SK-N-SH (cell line): Measurements from ENCODE around the gene FGF4. TPM values are rescaled to one million over a fixed set of nuclear protein-coding genes. Genes with fewer than 3 reads are reported as not detected.
A peak's percentile ranks its signal among the peaks of the same experiment; 100 is the strongest.

Source experiments
- CTCF ChIA-PET: fragments of 300-600, 350-600 bp; formaldehyde crosslinking; extraction: SDS; loops from one replicate; lab custom pipeline; 2021; lab: Yijun Ruan, JAX
- POLR2A ChIA-PET: fragments of 350-600 bp; sonication (Branson Sonifier 250); formaldehyde crosslinking; extraction: SDS; loops from one replicate; lab custom pipeline; 2020; ENCODE audit warnings: antibody characterized with exemption, inconsistent platforms; lab: Yijun Ruan, JAX
- DNase-seq: peaks from one replicate; pipeline ENCODE4 v3.0.0; 2012
- H2AFZ ChIP-seq: fragments of 200-600 bp; sonication (generic); 2 replicates; pipeline ENCODE4 v1.8.1; 2016; ENCODE audit warnings: antibody characterized with exemption, mild to moderate bottlenecking, low read depth
- H3F3A ChIP-seq: fragments of 200-600 bp; sonication (generic); replicated peaks from 2 replicates; pipeline ENCODE3; 2016; ENCODE audit warnings: antibody characterized with exemption, mild to moderate bottlenecking; ENCODE audit not compliant: insufficient read depth
- H3K27ac ChIP-seq, 2 experiments: fragments of 200-500 bp in 1 of 2; fragments of 200-600 bp in 1 of 2; sonication (Bioruptor generic) in 1 of 2; sonication (generic), shearing (Covaris generic) in 1 of 2; 2 replicates each; pipeline versions ENCODE4 v1.5.1 to v1.6.1; 2014 to 2016; ENCODE audit warnings: low read depth in 2 of 2, inconsistent platforms in 1 of 2, low read length in 1 of 2, mild to moderate bottlenecking in 1 of 2, mixed read lengths in 1 of 2
- H3K27me3 ChIP-seq: fragments of 200-600 bp; sonication (generic), shearing (Covaris generic); 2 replicates; pipeline ENCODE4 v1.6.1; 2016; ENCODE audit warnings: mixed run types; ENCODE audit not compliant: insufficient read depth
- H3K36me3 ChIP-seq, 2 experiments: fragments of 200-500 bp in 1 of 2; fragments of 200-600 bp in 1 of 2; sonication (Bioruptor generic) in 1 of 2; sonication (generic) in 1 of 2; replicated peaks in 1 of 2; 2 replicates each; pipeline versions ENCODE3 to v1.5.1; 2014 to 2016; ENCODE audit warnings: low read length in 1 of 2, mild to moderate bottlenecking in 1 of 2; ENCODE audit not compliant: insufficient read depth in 2 of 2, control insufficient read depth in 1 of 2
- H3K4me1 ChIP-seq, 2 experiments: fragments of 200-500 bp in 1 of 2; fragments of 200-600 bp in 1 of 2; sonication (Bioruptor generic) in 1 of 2; sonication (generic), shearing (Covaris generic) in 1 of 2; 2 replicates each; pipeline versions ENCODE4 v1.5.1 to v1.6.1; 2014 to 2016; ENCODE audit warnings: low read depth in 1 of 2, low read length in 1 of 2, mixed run types in 1 of 2; ENCODE audit not compliant: insufficient read depth in 2 of 2, control insufficient read depth in 1 of 2
- H3K4me2 ChIP-seq: fragments of 200-600 bp; sonication (generic), shearing (Covaris generic); 2 replicates; pipeline ENCODE4 v1.6.1; 2017; ENCODE audit warnings: mixed run types
- H3K4me3 ChIP-seq, 2 experiments: fragments of 200-500 bp in 1 of 2; fragments of 200-600 bp in 1 of 2; sonication (Bioruptor generic) in 1 of 2; sonication (generic), shearing (Covaris generic) in 1 of 2; 2 replicates each; pipeline versions ENCODE4 v1.5.1 to v1.8.1; 2014 to 2016; ENCODE audit warnings: low read depth in 2 of 2, inconsistent platforms in 1 of 2, low read length in 1 of 2, mild to moderate bottlenecking in 1 of 2, mixed read lengths in 1 of 2, moderate library complexity in 1 of 2
- H3K79me2 ChIP-seq: fragments of 200-600 bp; sonication (generic); 2 replicates; pipeline ENCODE4 v1.8.1; 2017; ENCODE audit warnings: mild to moderate bottlenecking; ENCODE audit not compliant: insufficient read depth
- H3K9ac ChIP-seq: fragments of 200-600 bp; sonication (generic); 2 replicates; pipeline ENCODE4 v1.6.1; 2017; ENCODE audit warnings: mixed run types
- H3K9me2 ChIP-seq: fragments of 200-600 bp; sonication (generic); 2 replicates; pipeline ENCODE4 v1.6.1; 2017; ENCODE audit warnings: mixed run types
- H3K9me3 ChIP-seq: fragments of 200-600 bp; sonication (generic); 2 replicates; pipeline ENCODE4 v1.6.1; 2017; ENCODE audit warnings: mixed run types, mild to moderate bottlenecking, moderate library complexity
- H4K20me1 ChIP-seq: fragments of 200-600 bp; sonication (generic); 2 replicates; pipeline ENCODE4 v1.6.1; 2017; ENCODE audit warnings: mild to moderate bottlenecking, mixed run types; ENCODE audit not compliant: insufficient read depth
- CTCF ChIP-seq: fragments of 200-600 bp; sonication (generic); IDR thresholded peaks from 2 replicates; pipeline ENCODE4 v1.6.1; 2017; ENCODE audit warnings: antibody characterized with exemption, mild to moderate bottlenecking, moderate library complexity
- EP300 ChIP-seq, 2 experiments: IDR thresholded peaks; 2 replicates each; pipeline versions ENCODE4 v1.4.0 to v1.6.1; 2012; ENCODE audit warnings: borderline replicate concordance in 1 of 2, low read depth in 1 of 2, low read length in 1 of 2
- FOSL2 ChIP-seq: IDR thresholded peaks from 2 replicates; pipeline ENCODE4 v1.4.0; 2012; ENCODE audit warnings: low read depth, mild to moderate bottlenecking, moderate library complexity, borderline replicate concordance
- FOXM1 ChIP-seq: IDR thresholded peaks from 2 replicates; pipeline ENCODE4 v1.4.0; 2012; ENCODE audit warnings: low read depth, mild to moderate bottlenecking
- GABPA ChIP-seq: IDR thresholded peaks from 2 replicates; pipeline ENCODE4 v1.4.0; 2012; ENCODE audit warnings: low read depth, mild to moderate bottlenecking
- MXI1 ChIP-seq: IDR thresholded peaks from 2 replicates; pipeline ENCODE4 v1.6.1; 2012; ENCODE audit warnings: mild to moderate bottlenecking, low read depth, low read length, improper control_type of control experiment
- NFIC ChIP-seq: IDR thresholded peaks from 2 replicates; pipeline ENCODE4 v1.4.0; 2012; ENCODE audit warnings: borderline replicate concordance
- PBX3 ChIP-seq: IDR thresholded peaks from 2 replicates; pipeline ENCODE4; 2012
- RAD21 ChIP-seq: IDR thresholded peaks from 2 replicates; pipeline ENCODE4 v1.6.1; 2012; ENCODE audit warnings: mild to moderate bottlenecking, low read length
- RXRA ChIP-seq: IDR thresholded peaks from 2 replicates; pipeline ENCODE4 v1.4.0; 2012; ENCODE audit warnings: low read depth, mild to moderate bottlenecking, borderline replicate concordance
- SMC3 ChIP-seq: IDR thresholded peaks from 2 replicates; pipeline ENCODE4 v1.6.1; 2012; ENCODE audit warnings: low read depth, low read length, improper control_type of control experiment
- TCF12 ChIP-seq: IDR thresholded peaks from 2 replicates; pipeline ENCODE4 v1.4.0; 2012
- TEAD4 ChIP-seq: IDR thresholded peaks from 2 replicates; pipeline ENCODE4 v1.4.0; 2012; ENCODE audit warnings: mild to moderate bottlenecking, borderline replicate concordance; ENCODE audit not compliant: insufficient read depth
- USF1 ChIP-seq: IDR thresholded peaks from 2 replicates; pipeline ENCODE4 v1.4.0; 2012; ENCODE audit warnings: low read depth, borderline replicate concordance
- WGBS: methylation state at CpG from one replicate; pipeline ENCODE4 v1.1.6; 2017; ENCODE audit warnings: low lambda C conversion rate; 5-methylcytosine and 5-hydroxymethylcytosine counted together
- polyA plus RNA-seq, 3 experiments: library from polyadenylated mRNA; depleted of rRNA; stranded (reverse); fragments of >200 nt; gene quantifications; 2 replicates each; pipeline ENCODE4 v1.2.3, GENCODE V29; 2012

The FGF4 gene
- polyA plus RNA-seq, 1 of the 3 experiments (the other 2 are of a cell fraction): not detected

GRCh38 chr11:69801513-69802335 is 26.6 kb upstream of the FGF4 start:
- Histone ChIP-seq H3K4me3 (peak overlapping the region in 1 of 2 experiments; percentile 47; a peak in 1 of 4 replicates), H3K27me3 (no peaks in the 10 kb centered on the region), H3F3A (no peaks in the 10 kb centered on the region), H3K9me3 (no peaks in the 10 kb centered on the region), H3K79me2 (no peaks in the 10 kb centered on the region), H3K4me2 (no peak overlapping the region), H4K20me1 (no peaks in the 10 kb centered on the region), H2AFZ (no peak overlapping the region), H3K9me2 (no peaks in the 10 kb centered on the region), H3K9ac (no peak overlapping the region), H3K36me3 (no peaks in the 10 kb centered on the region), H3K4me1 (no peaks in the 10 kb centered on the region), H3K27ac (no peak overlapping the region)
- no peak for TF ChIP-seq RXRA
- no peak for TF ChIP-seq MXI1
- TF ChIP-seq USF1: no peak
- TF ChIP-seq CTCF: peak; percentile 80
- TF ChIP-seq RAD21: peak; percentile 57
- peak; percentile 70 for TF ChIP-seq SMC3
- ChIA-PET CTCF (interaction anchor here (0.6 to 1.5 kb wide), 32 partner anchors 9 to 394 kb away, joined by 3 to 13 read pairs (median 4); partner anchors contain the start of gene FGF3), POLR2A (no interaction called here)
- peak; percentile 75 for DNase-seq
- WGBS: 37% methylated on average over 7 of the region's 15 CpGs

GRCh38 chr11:69800278-69800677 is 25.1 kb upstream of the FGF4 start:
- Histone ChIP-seq H3K9ac (no peak overlapping the region), H3K9me2 (no peaks in the 10 kb centered on the region), H3K4me2 (no peak overlapping the region), H4K20me1 (no peaks in the 10 kb centered on the region), H3K9me3 (no peaks in the 10 kb centered on the region), H3K4me3 (no peak overlapping the region), H3K36me3 (no peaks in the 10 kb centered on the region), H3K27me3 (no peaks in the 10 kb centered on the region), H2AFZ (no peak overlapping the region), H3K4me1 (no peaks in the 10 kb centered on the region)
- 88% methylated on average over 4 of the region's 5 CpGs for WGBS
- POLR2A ChIA-PET: no interaction called here
- TF ChIP-seq EP300 (IDR thresholded peaks at IDR 0.05; ENCODE audit: borderline replicate concordance in 1 of 2, low read depth in 1 of 2, low read length in 1 of 2): no peak
- no peak for TF ChIP-seq FOSL2
- no peak for TF ChIP-seq GABPA
- TF ChIP-seq TEAD4: no peak
- TF ChIP-seq TCF12: no peak
- no peak for TF ChIP-seq FOXM1
- TF ChIP-seq PBX3: no peak
- TF ChIP-seq MXI1: no peak
- no peak for TF ChIP-seq NFIC
- TF ChIP-seq, all 33 proteins: peak for 0
- H3F3A ChIP-seq: no peaks in the 10 kb centered on the region
- no peak for DNase-seq
- CTCF ChIA-PET: interaction anchor here (1.1 to 1.8 kb wide), 4 partner anchors 96 to 114 kb away, joined by 4 to 5 read pairs (median 4); no protein-coding TSS in a partner anchor
- no peaks in the 10 kb centered on the region for H3K79me2 ChIP-seq
- H3K27ac ChIP-seq: no peak overlapping the region
